Omental fat pad (tissue), 4 donors: ENCODE measurements around the gene GBX2. TPM values are rescaled to one million over a fixed set of nuclear protein-coding genes. Genes with fewer than 3 reads are reported as not detected.
A peak's percentile ranks its signal among the peaks of the same experiment; 100 is the strongest.

Experiments used
- ATAC-seq: fragments of 150-250 bp; one replicate; pipeline ENCODE4 v1.9.1; 2016; ENCODE audit warnings: mild to moderate bottlenecking, moderate library complexity; ENCODE audit not compliant: low FRiP score
- DNase-seq: peaks from one replicate; pipeline ENCODE4 v3.0.0-alpha.2; 2019; ENCODE audit warnings: low spot score
- CTCF ChIP-seq, 3 donors: fragments of 450-650 bp; IDR thresholded peaks; one replicate each; pipeline ENCODE4 v1.5.1; 2016 to 2017; ENCODE audit warnings: antibody characterized with exemption in 3 of 3, mild to moderate bottlenecking in 3 of 3, moderate library complexity in 2 of 3
- total RNA-seq, 4 donors: library from RNA; depleted of rRNA; stranded (reverse); fragments of >200 nt; gene quantifications; one replicate each; pipeline ENCODE4 v1.1.0, GENCODE V29; 2016

GBX2 gene
- total RNA-seq, 4 donors from 2014 or later, result not detected

DNA sequence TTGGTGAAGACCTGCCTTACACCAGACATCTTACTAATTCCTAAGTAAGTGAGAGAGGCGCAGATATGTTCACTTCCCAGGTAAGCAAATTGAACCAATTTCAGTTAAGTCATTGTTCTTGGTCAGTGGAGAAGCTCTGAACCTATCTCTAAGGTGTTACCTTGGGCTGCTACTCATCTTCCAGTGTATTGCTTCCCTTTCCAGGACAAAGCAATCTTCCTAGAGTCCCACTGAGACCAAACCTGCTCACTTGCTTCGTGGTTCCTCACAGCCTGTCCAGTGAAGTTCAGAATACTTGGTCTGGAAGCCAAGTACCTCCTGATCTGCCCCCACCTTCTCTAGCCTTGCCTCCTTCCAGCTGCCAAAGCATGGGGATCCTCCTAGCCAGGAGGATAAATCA lies 22.5 kb upstream of the GBX2 start:
- no peak for ATAC-seq
- no peak for TF ChIP-seq CTCF (IDR thresholded peaks at IDR 0.05)
- no peak for DNase-seq

- no peak for TF ChIP-seq CTCF (IDR thresholded peaks at IDR 0.05)
- no peak for DNase-seq
- no peak for ATAC-seq
These were observed 16.5 kb upstream of the GBX2 start for GRCh38 chr2:236184701-236185100.

DNA sequence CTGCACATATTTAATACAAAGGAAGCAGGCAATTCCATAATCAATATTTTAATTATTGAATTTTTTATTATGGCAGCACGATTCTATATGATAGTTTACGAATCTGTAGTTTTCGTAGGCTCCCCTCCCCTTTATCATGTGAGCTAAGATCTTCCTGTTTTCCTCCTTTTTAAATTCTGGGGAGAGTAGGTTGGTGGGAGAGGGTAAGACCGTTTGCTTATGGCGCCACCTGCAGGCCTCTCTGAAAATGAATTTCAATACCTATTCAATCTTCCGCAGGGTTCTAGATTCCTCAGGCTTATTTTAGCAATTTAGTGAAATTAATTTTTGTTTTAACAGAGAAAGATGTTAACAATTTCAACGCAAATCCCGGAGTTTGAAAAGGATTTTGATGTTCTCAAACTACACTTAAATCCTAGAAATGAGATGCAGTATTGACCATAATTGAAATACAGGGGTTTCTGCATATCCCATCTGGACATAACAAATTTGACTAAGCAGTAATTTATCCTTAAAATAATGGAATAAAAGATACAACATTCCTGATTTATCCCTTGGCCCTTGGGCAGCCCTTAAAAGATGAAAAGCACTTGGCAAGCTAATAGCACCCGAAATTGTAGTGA lies 12.8 kb upstream of the GBX2 start:
- peak in 1 of 3 donors; percentile 23 for TF ChIP-seq CTCF (IDR thresholded peaks at IDR 0.05)
- no peak for DNase-seq
- ATAC-seq, result no peak

DNA sequence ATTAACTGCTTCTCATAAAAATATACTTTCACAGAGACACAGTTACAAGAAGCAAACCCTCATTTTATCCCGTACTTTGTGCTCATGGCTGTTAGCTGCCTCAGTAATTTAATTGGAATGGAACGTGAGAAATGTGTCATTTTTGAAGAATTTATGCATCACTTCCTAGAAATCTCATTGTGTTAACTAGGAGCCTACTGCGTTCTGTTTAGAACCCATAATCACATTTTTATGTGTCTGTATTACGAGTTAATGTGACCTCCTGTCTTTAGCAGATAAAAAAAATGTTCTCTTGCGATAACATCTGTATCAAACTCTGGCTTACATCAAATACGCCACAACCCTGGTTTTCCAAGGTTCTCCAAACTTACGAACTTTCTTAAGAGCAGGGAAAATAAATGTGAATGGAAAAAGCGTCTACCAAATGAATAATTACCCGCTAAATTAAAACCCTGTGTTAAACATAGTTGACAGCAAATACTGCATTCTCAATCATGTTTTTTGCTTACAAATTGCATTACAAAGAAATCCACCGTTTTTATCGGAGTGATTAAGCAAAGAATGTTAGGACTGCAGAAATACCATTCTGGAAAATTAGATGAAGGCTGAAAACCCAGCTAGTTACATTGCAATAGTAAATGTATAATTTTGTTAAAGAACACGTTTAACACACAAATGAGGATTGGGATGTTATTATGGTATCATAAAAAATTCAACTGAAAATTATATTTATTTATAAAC lies 12.1 kb upstream of the GBX2 start:
- DNase-seq, result no peak

GRCh38 chr2:236179236-236180075 lies 11.3 kb upstream of the GBX2 start:
- TF ChIP-seq CTCF (IDR thresholded peaks at IDR 0.05), result no peak
- DNase-seq, result no peak
- ATAC-seq, result no peak

More for the DNA sequence above, 12.1 kb upstream of the GBX2 start:
- no peak for ATAC-seq
- no peak for TF ChIP-seq CTCF (IDR thresholded peaks at IDR 0.05)

DNA sequence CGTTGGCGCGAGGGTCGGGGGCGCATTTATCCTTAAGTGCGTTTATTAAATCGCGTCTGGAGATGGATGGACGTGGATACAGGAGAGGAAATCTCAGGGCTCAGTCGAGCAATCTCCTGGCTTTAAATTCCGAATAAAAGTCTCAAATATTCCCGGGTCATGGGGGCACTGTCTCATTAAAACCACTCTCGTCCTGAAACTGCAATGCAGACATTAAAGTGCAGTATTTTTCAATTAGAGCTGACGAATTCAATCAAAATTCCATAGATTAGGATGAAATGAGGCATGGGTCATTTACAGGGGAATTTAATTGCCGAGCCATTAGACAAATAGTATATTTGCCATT lies 10.7 kb upstream of the GBX2 start:
- ATAC-seq (no peak), DNase-seq (no peak)
- TF ChIP-seq CTCF (IDR thresholded peaks at IDR 0.05), result no peak
